Endothelial cell of umbilical vein (primary cell): ENCODE data around the gene TBC1D30. TPM values are rescaled to one million over a fixed set of nuclear protein-coding genes. Genes with fewer than 3 reads are reported as not detected.

Experiments
- BruUV-seq: library from RNA; stranded (reverse); fragments of 400-500 nt; replicated peaks from 2 replicates; lab custom pipeline; 2021; lab: Mats Ljungman, UMichigan
- CTCF ChIA-PET: fragments of 300-600, 350-600 bp; sonication (Branson Sonifier 250); formaldehyde crosslinking; loops from one replicate; lab custom pipeline; 2021; ENCODE audit warnings: antibody characterized with exemption, inconsistent platforms; lab: Charles Lee
- POLR2A ChIA-PET: fragments of 300-600, 350-600 bp; sonication (Branson Sonifier 250); formaldehyde crosslinking; loops from one replicate; lab custom pipeline; 2021; ENCODE audit warnings: antibody characterized with exemption, inconsistent platforms; lab: Charles Lee
- DNase-seq: peaks from one replicate; pipeline ENCODE4 v3.0.0-alpha.2; 2011; ENCODE audit warnings: low read depth, low spot score
- FAIRE-seq: peaks from 2 replicates; lab custom pipeline; 2011; peaks lifted over from hg19 to GRCh38; lab: Jason Lieb, UNC
- H2AFZ ChIP-seq: 2 replicates; pipeline ENCODE4 v1.6.0; 2012; ENCODE audit warnings: low read depth, low read length, control low read depth, inconsistent platforms
- H3K27ac ChIP-seq: 2 replicates; pipeline ENCODE4 v1.5.1; 2011; ENCODE audit warnings: low read depth, mild to moderate bottlenecking, control low read depth, low read length, moderate library complexity; ENCODE audit not compliant: insufficient read depth
- H3K27me3 ChIP-seq, 2 experiments: 2 replicates each; pipeline versions ENCODE4 v1.6.0 to v1.6.1; 2011; ENCODE audit warnings: low read length in 2 of 2, mixed read lengths in 1 of 2; ENCODE audit not compliant: control insufficient read depth in 2 of 2, insufficient read depth in 2 of 2
- H3K36me3 ChIP-seq, 2 experiments: 2 replicates in 1 of 2; 3 replicates in 1 of 2; pipeline ENCODE4 v1.5.1; 2011; ENCODE audit warnings: low read length in 2 of 2, mild to moderate bottlenecking in 1 of 2, moderate library complexity in 1 of 2; ENCODE audit not compliant: control insufficient read depth in 2 of 2, insufficient read depth in 2 of 2; ENCODE audit errors: extremely low read depth in 1 of 2
- H3K4me1 ChIP-seq: 3 replicates; pipeline ENCODE4 v1.5.1; 2011; ENCODE audit warnings: mild to moderate bottlenecking, low read length; ENCODE audit not compliant: control insufficient read depth, insufficient read depth; ENCODE audit errors: extremely low read depth
- H3K4me2 ChIP-seq: 2 replicates; pipeline ENCODE4 v1.6.1; 2011; ENCODE audit warnings: low read length, control low read depth, mixed read lengths; ENCODE audit not compliant: insufficient read depth
- H3K4me3 ChIP-seq, 3 experiments: fragments of 200-600 bp in 1 of 3; sonication (generic), shearing (Covaris generic) in 1 of 3; replicated peaks in 1 of 3; 2 replicates each; pipeline ENCODE4 v1.5.1; 2011 to 2016; ENCODE audit warnings: control low read depth in 3 of 3, low read length in 3 of 3, mild to moderate bottlenecking in 2 of 3, inconsistent platforms in 1 of 3, low read depth in 1 of 3, moderate library complexity in 1 of 3; ENCODE audit not compliant: insufficient read depth in 1 of 3
- H3K79me2 ChIP-seq: 2 replicates; pipeline ENCODE4 v1.6.0; 2012; ENCODE audit warnings: low read length, inconsistent platforms; ENCODE audit not compliant: control insufficient read depth, insufficient read depth
- H3K9ac ChIP-seq: replicated peaks from 2 replicates; pipeline ENCODE3; 2011; ENCODE audit warnings: low read length, control low read depth; ENCODE audit not compliant: insufficient read depth; ENCODE audit errors: extremely low read depth
- H3K9me1 ChIP-seq: replicated peaks from 3 replicates; pipeline ENCODE4 v1.6.0; 2011; ENCODE audit warnings: mild to moderate bottlenecking, low read length; ENCODE audit not compliant: control insufficient read depth, insufficient read depth; ENCODE audit errors: extremely low read depth
- H3K9me3 ChIP-seq: replicated peaks from 2 replicates; pipeline ENCODE4 v1.5.1; 2012; ENCODE audit warnings: low read length, inconsistent platforms; ENCODE audit not compliant: control insufficient read depth, insufficient read depth
- H4K20me1 ChIP-seq: replicated peaks from 2 replicates; pipeline ENCODE3; 2011; ENCODE audit warnings: mild to moderate bottlenecking, low read length; ENCODE audit not compliant: control insufficient read depth, insufficient read depth; ENCODE audit errors: extremely low read depth
- EZH2 ChIP-seq: IDR thresholded peaks from 2 replicates; pipeline ENCODE4 v1.6.1; 2012; ENCODE audit warnings: borderline replicate concordance, low read depth, mild to moderate bottlenecking, moderate library complexity, low read length, inconsistent platforms; ENCODE audit not compliant: severe bottlenecking
- FOS ChIP-seq: IDR thresholded peaks from 2 replicates; pipeline ENCODE4 v1.6.1; 2011; ENCODE audit warnings: mild to moderate bottlenecking, low read length, moderate library complexity, borderline replicate concordance; ENCODE audit not compliant: insufficient read depth
- GATA2 ChIP-seq: IDR thresholded peaks from 2 replicates; pipeline ENCODE4 v1.7.0; 2011; ENCODE audit warnings: low read depth, mild to moderate bottlenecking, moderate library complexity, mixed read lengths, low read length; ENCODE audit not compliant: insufficient read length, insufficient read depth
- JUN ChIP-seq: IDR thresholded peaks from 2 replicates; pipeline ENCODE4 v1.6.1; 2011; ENCODE audit warnings: borderline replicate concordance, low read depth; ENCODE audit not compliant: insufficient read length, insufficient read depth
- MYC ChIP-seq: IDR thresholded peaks from one replicate; pipeline ENCODE4 v1.6.1; 2011; ENCODE audit warnings: mild to moderate bottlenecking, low read depth, low read length
- POLR2A ChIP-seq: IDR thresholded peaks from 2 replicates; pipeline ENCODE4 v1.6.1; 2012; ENCODE audit warnings: low read depth, mild to moderate bottlenecking, control low read depth, low read length
- POLR2AphosphoS5 ChIP-seq: IDR thresholded peaks from 2 replicates; pipeline ENCODE4 v1.6.1; 2012; ENCODE audit warnings: low read depth, mild to moderate bottlenecking, control low read depth, low read length, moderate library complexity; ENCODE audit not compliant: insufficient read depth
- dilution Hi-C: fragments of 300-500 bp; cut with MboI; formaldehyde crosslinking; loops from one replicate; pipeline ENCODE4 v1.15.0; 2019; ENCODE audit warnings: low sequenced_read_pairs; ENCODE audit not compliant: extremely low pct_ligation_motif_present
- intact Hi-C: fragments of 100-400 bp; cut with micrococcal nuclease; formaldehyde crosslinking; loops from one replicate; pipeline ENCODE4 v1.10.0; 2022
- polyA plus RNA-seq, 4 experiments: library from polyadenylated mRNA; depleted of rRNA in 3 of 4; stranded (reverse) in 3 of 4; unstranded in 1 of 4; fragments of >200 nt; gene quantifications; 2 replicates each; pipeline versions ENCODE4 v1.2.1 to v1.2.3, GENCODE V29; 2011 to 2012; ENCODE audit warnings: missing spikeins in 1 of 4
- total RNA-seq: library from RNA; stranded (reverse); gene quantifications from 2 replicates; pipeline ENCODE4 v1.2.3, GENCODE V29; 2021
- TF ChIP-seq, protein P1 (sequence below), 2 donors: IDR thresholded peaks; 1 replicate in 1 of 2; 2 replicates in 1 of 2; pipeline ENCODE4 v1.5.1; 2011; ENCODE audit warnings: low read length in 2 of 2, mild to moderate bottlenecking in 2 of 2, moderate library complexity in 2 of 2, control low read depth in 1 of 2, inconsistent platforms in 1 of 2, low read depth in 1 of 2; ENCODE audit not compliant: insufficient read depth in 1 of 2; ENCODE audit errors: extremely low read depth in 1 of 2
- TF ChIP-seq, protein P2 (sequence below): IDR thresholded peaks from 2 replicates; pipeline ENCODE4 v1.6.1; 2011; ENCODE audit not compliant: insufficient read depth, insufficient read length

The TBC1D30 gene
- total and polyA plus RNA-seq, 2 donors (not counting 3 experiments of a cell fraction or from before 2014, with no cell fraction given): 4.4 to 7.6 TPM

GRCh38 chr12:64875186-64875585 lies 50.7 kb downstream of the TBC1D30 start:
- H3K4me3 ChIP-seq: no peak overlapping the region
- FAIRE-seq: no peak

More at GRCh38 chr12:64875186-64875585, 50.7 kb downstream of the TBC1D30 start:
- BruUV-seq: no TSS peak
- no peak for TF ChIP-seq POLR2AphosphoS5
- TF ChIP-seq, protein P1, sequence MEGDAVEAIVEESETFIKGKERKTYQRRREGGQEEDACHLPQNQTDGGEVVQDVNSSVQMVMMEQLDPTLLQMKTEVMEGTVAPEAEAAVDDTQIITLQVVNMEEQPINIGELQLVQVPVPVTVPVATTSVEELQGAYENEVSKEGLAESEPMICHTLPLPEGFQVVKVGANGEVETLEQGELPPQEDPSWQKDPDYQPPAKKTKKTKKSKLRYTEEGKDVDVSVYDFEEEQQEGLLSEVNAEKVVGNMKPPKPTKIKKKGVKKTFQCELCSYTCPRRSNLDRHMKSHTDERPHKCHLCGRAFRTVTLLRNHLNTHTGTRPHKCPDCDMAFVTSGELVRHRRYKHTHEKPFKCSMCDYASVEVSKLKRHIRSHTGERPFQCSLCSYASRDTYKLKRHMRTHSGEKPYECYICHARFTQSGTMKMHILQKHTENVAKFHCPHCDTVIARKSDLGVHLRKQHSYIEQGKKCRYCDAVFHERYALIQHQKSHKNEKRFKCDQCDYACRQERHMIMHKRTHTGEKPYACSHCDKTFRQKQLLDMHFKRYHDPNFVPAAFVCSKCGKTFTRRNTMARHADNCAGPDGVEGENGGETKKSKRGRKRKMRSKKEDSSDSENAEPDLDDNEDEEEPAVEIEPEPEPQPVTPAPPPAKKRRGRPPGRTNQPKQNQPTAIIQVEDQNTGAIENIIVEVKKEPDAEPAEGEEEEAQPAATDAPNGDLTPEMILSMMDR (IDR thresholded peaks at IDR 0.05; ENCODE audit: extremely low read depth in 1 of 2, insufficient read depth in 1 of 2, low read depth in 1 of 2, low read length in 2 of 2): no peak
- TF ChIP-seq EZH2: no peak
- TF ChIP-seq GATA2: no peak
- TF ChIP-seq POLR2A: no peak
- TF ChIP-seq, protein P2, sequence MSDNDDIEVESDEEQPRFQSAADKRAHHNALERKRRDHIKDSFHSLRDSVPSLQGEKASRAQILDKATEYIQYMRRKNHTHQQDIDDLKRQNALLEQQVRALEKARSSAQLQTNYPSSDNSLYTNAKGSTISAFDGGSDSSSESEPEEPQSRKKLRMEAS: no peak
- no peak for TF ChIP-seq FOS
- TF ChIP-seq JUN: no peak
- TF ChIP-seq MYC: no peak
- Histone ChIP-seq H3K79me2 (no peaks in the 10 kb centered on the region), H4K20me1 (no peaks in the 10 kb centered on the region), H3K4me1 (no peaks in the 10 kb centered on the region), H3K27ac (no peak overlapping the region), H3K36me3 (peaks cover 0 to 2% of the 10 kb centered on the region in 2 experiments), H3K9me3 (no peaks in the 10 kb centered on the region), H3K9ac (no peak overlapping the region), H3K9me1 (no peaks in the 10 kb centered on the region), H3K4me2 (no peak overlapping the region), H2AFZ (no peak overlapping the region), H3K27me3 (no peaks in the 10 kb centered on the region)
- POLR2A ChIA-PET: no interaction called here
- intact Hi-C loops (no loop called here), dilution Hi-C loops (no loop called here)
- CTCF ChIA-PET: interaction anchor here (0.9 to 1.5 kb wide), 2 partner anchors 12 to 74 kb away, joined by 3 to 6 read pairs; no protein-coding TSS in a partner anchor
- no peak for DNase-seq
